Neural progenitor cell (in vitro differentiated cells): ENCODE results near the gene TAS2R42. TPM values are rescaled to one million over a fixed set of nuclear protein-coding genes. Genes with fewer than 3 reads are reported as not detected.

Source experiments
- DNase-seq: peaks from one replicate; pipeline ENCODE4 v3.0.0-alpha.2; 2016; ENCODE audit warnings: low spot score
- H2AFZ ChIP-seq: fragments of 200-600 bp; sonication (generic); replicated peaks from 2 replicates; pipeline ENCODE4 v1.6.1; 2016; ENCODE audit warnings: antibody characterized with exemption
- H3F3A ChIP-seq: fragments of 200-600 bp; sonication (generic); 2 replicates; pipeline ENCODE4 v1.6.1; 2016; ENCODE audit warnings: antibody characterized with exemption, low read depth
- H3K27ac ChIP-seq: fragments of 200-600 bp; sonication (generic); 2 replicates; pipeline ENCODE4 v1.5.1; 2016; ENCODE audit warnings: mild to moderate bottlenecking
- H3K27me3 ChIP-seq: fragments of 200-600 bp; sonication (generic); 2 replicates; pipeline ENCODE4 v1.6.1; 2016; ENCODE audit warnings: mild to moderate bottlenecking, moderate library complexity
- H3K36me3 ChIP-seq: fragments of 200-600 bp; sonication (generic); 2 replicates; pipeline ENCODE4 v1.5.1; 2016
- H3K4me1 ChIP-seq: fragments of 200-600 bp; sonication (generic); 2 replicates; pipeline ENCODE4 v1.6.1; 2016; ENCODE audit warnings: mixed run types
- H3K4me2 ChIP-seq: fragments of 200-600 bp; sonication (generic); 2 replicates; pipeline ENCODE4 v1.6.1; 2016
- H3K4me3 ChIP-seq: fragments of 200-600 bp; sonication (generic); 2 replicates; pipeline ENCODE4 v1.5.1; 2016
- H3K79me2 ChIP-seq: fragments of 200-600 bp; sonication (generic); 2 replicates; pipeline ENCODE4 v1.6.1; 2016; ENCODE audit warnings: low read depth
- H3K9ac ChIP-seq: fragments of 200-600 bp; sonication (generic); 2 replicates; pipeline ENCODE4 v1.6.1; 2016
- H3K9me3 ChIP-seq: fragments of 200-600 bp; sonication (generic); 2 replicates; pipeline ENCODE4 v1.5.1; 2016; ENCODE audit warnings: low read depth
- H4K20me1 ChIP-seq: fragments of 200-600 bp; sonication (generic); 2 replicates; pipeline ENCODE4 v1.6.1; 2016; ENCODE audit warnings: low read depth
- H3K27ac Mint-ChIP-seq: 3 replicates; pipeline ENCODE4 v1.8.0; 2021; ENCODE audit warnings: mixed read lengths
- H3K27me3 Mint-ChIP-seq: 2 replicates; pipeline ENCODE4 v1.8.0; 2022; ENCODE audit warnings: low read depth, mild to moderate bottlenecking, inconsistent platforms, moderate library complexity, mixed read lengths; ENCODE audit not compliant: insufficient read depth
- H3K36me3 Mint-ChIP-seq: 3 replicates; pipeline ENCODE4 v1.8.0; 2021; ENCODE audit warnings: mixed read lengths
- H3K4me1 Mint-ChIP-seq: 3 replicates; pipeline ENCODE4 v1.8.0; 2021; ENCODE audit warnings: mixed read lengths
- H3K4me3 Mint-ChIP-seq: 3 replicates; pipeline ENCODE4 v1.8.0; 2021; ENCODE audit warnings: mild to moderate bottlenecking, moderate library complexity, mixed read lengths
- H3K9me3 Mint-ChIP-seq: 3 replicates; pipeline ENCODE4 v1.8.0; 2020; ENCODE audit warnings: mixed read lengths
- CTCF ChIP-seq: fragments of 200-600 bp; sonication (generic); IDR thresholded peaks from 2 replicates; pipeline ENCODE4 v1.5.1; 2017; ENCODE audit warnings: antibody characterized with exemption, mild to moderate bottlenecking
- EZH2 ChIP-seq: fragments of 200-600 bp; sonication (generic); IDR thresholded peaks from 2 replicates; pipeline ENCODE4 v1.6.1; 2017; ENCODE audit warnings: antibody characterized with exemption, mild to moderate bottlenecking, moderate library complexity
- EZH2phosphoT487 ChIP-seq: fragments of 200-600 bp; sonication (generic); IDR thresholded peaks from 2 replicates; pipeline ENCODE4 v1.6.1; 2017; ENCODE audit warnings: antibody characterized with exemption
- total RNA-seq: library from RNA; depleted of rRNA; stranded (reverse); fragments of >200 nt; gene quantifications from 2 replicates; pipeline ENCODE4 v1.2.3, GENCODE V29; 2015; ENCODE audit warnings: low replicate concordance

The TAS2R42 gene
- total RNA-seq, 1 donor from 2014 or later = not detected

- Histone ChIP-seq H3K4me3 (no peak overlapping the region), H3K4me1 (no peaks in the 10 kb centered on the region), H3K9me3 (no peaks in the 10 kb centered on the region), H3K4me2 (no peak overlapping the region), H3K79me2 (peaks cover 82% of the 10 kb centered on the region), H2AFZ (no peak overlapping the region), H3K36me3 (peaks cover 7% of the 10 kb centered on the region), H3K27ac (no peak overlapping the region), H3K9ac (no peak overlapping the region), H3K27me3 (no peaks in the 10 kb centered on the region), H3F3A (no peaks in the 10 kb centered on the region), H4K20me1 (no peaks in the 10 kb centered on the region)
- Mint-ChIP-seq H3K9me3 (peaks cover 63% of the 10 kb centered on the region), H3K27ac (no peak overlapping the region), H3K4me3 (no peak overlapping the region), H3K36me3 (peaks cover 59% of the 10 kb centered on the region), H3K27me3 (no peaks in the 10 kb centered on the region), H3K4me1 (no peaks in the 10 kb centered on the region)
- TF ChIP-seq EZH2 = no peak
- TF ChIP-seq CTCF = no peak
- TF ChIP-seq EZH2phosphoT487 = no peak
- no peak for DNase-seq
Measured at GRCh38 chr12:11144297-11144696, 42.4 kb downstream of the TAS2R42 start.

GRCh38 chr12:11143352-11143751, 43.4 kb downstream of the TAS2R42 start:
- H3K27ac Mint-ChIP-seq = no peak overlapping the region
- no peak for TF ChIP-seq EZH2phosphoT487
- TF ChIP-seq EZH2 = no peak
- TF ChIP-seq CTCF = no peak
- no peaks in the 10 kb centered on the region for H3K27me3 ChIP-seq
- DNase-seq = no peak
- H3K4me3 Mint-ChIP-seq = no peak overlapping the region
- H2AFZ ChIP-seq = no peak overlapping the region
- no peak overlapping the region for H3K4me2 ChIP-seq
- no peak overlapping the region for H3K27ac ChIP-seq
- H3K36me3 Mint-ChIP-seq = peaks cover 60% of the 10 kb centered on the region
- no peaks in the 10 kb centered on the region for H3K4me1 ChIP-seq
- H3K79me2 ChIP-seq = peaks cover 91% of the 10 kb centered on the region
- no peak overlapping the region for H3K9ac ChIP-seq
- H3K4me1 Mint-ChIP-seq = no peaks in the 10 kb centered on the region
- H4K20me1 ChIP-seq = no peaks in the 10 kb centered on the region
- H3K27me3 Mint-ChIP-seq = no peaks in the 10 kb centered on the region
- peaks cover 7% of the 10 kb centered on the region for H3K36me3 ChIP-seq
- H3K4me3 ChIP-seq = no peak overlapping the region
- no peaks in the 10 kb centered on the region for H3F3A ChIP-seq
- no peaks in the 10 kb centered on the region for H3K9me3 ChIP-seq
- peaks cover 65% of the 10 kb centered on the region for H3K9me3 Mint-ChIP-seq

GRCh38 chr12:11136075-11136474, 50.7 kb downstream of the TAS2R42 start:
- H3K4me3 ChIP-seq = no peak overlapping the region
- H3K36me3 ChIP-seq = peaks cover 3% of the 10 kb centered on the region
- peaks cover 97% of the 10 kb centered on the region for H3K79me2 ChIP-seq
- DNase-seq = no peak
- peaks cover 4% of the 10 kb centered on the region for H4K20me1 ChIP-seq
- Mint-ChIP-seq H3K27ac (no peak overlapping the region), H3K4me3 (no peak overlapping the region), H3K9me3 (peaks cover 24% of the 10 kb centered on the region), H3K4me1 (no peaks in the 10 kb centered on the region), H3K36me3 (peaks cover 57% of the 10 kb centered on the region), H3K27me3 (no peaks in the 10 kb centered on the region)
- H3K27me3 ChIP-seq = no peaks in the 10 kb centered on the region
- TF ChIP-seq EZH2 (no peak), CTCF (no peak), EZH2phosphoT487 (no peak)
- no peaks in the 10 kb centered on the region for H3K9me3 ChIP-seq
- no peak overlapping the region for H3K27ac ChIP-seq
- H3F3A ChIP-seq = no peaks in the 10 kb centered on the region
- H3K4me1 ChIP-seq = no peaks in the 10 kb centered on the region
- no peak overlapping the region for H3K4me2 ChIP-seq
- no peak overlapping the region for H2AFZ ChIP-seq
- no peak overlapping the region for H3K9ac ChIP-seq

Other genes starting within 250 kb of the TAS2R42 start
- gene TAS2R14, start 247.7 kb downstream of the TAS2R42 start, total RNA-seq = 4.1 and 7.0 TPM in 2 replicates
- 2.4 and 12.1 TPM in 2 replicates for gene TAS2R50, start 200.0 kb downstream of the TAS2R42 start, total RNA-seq
- gene TAS2R20, start 188.6 kb downstream of the TAS2R42 start, total RNA-seq = 6.4 and 7.4 TPM in 2 replicates
- gene TAS2R19, start 164.3 kb downstream of the TAS2R42 start, total RNA-seq = 7.7 and 9.7 TPM in 2 replicates
- gene TAS2R31, start 155.5 kb downstream of the TAS2R42 start, total RNA-seq = 7.8 and 13.2 TPM in 2 replicates
- 1.9 and 3.5 TPM in 2 replicates for gene TAS2R46, start 124.6 kb downstream of the TAS2R42 start, total RNA-seq
- 2.5 and 4.0 TPM in 2 replicates for gene TAS2R43, start 94.6 kb downstream of the TAS2R42 start, total RNA-seq
- 7.9 and 13.1 TPM in 2 replicates for gene TAS2R30, start 52.3 kb downstream of the TAS2R42 start, total RNA-seq
- 11.6 and 16.3 TPM in 2 replicates for gene SMIM10L1, start 15.7 kb downstream of the TAS2R42 start, total RNA-seq
- gene PRB3, start 82.8 kb upstream of the TAS2R42 start, total RNA-seq = not detected in 2 replicates
- not detected in 2 replicates for gene PRB4, start 123.5 kb upstream of the TAS2R42 start, total RNA-seq
- gene PRB2, start 208.6 kb upstream of the TAS2R42 start, total RNA-seq = not detected in 2 replicates